K562 (cell line): ENCODE results near the gene INSR.

Source experiments
- PHF8 ChIP-seq: fragments of 200-600 bp; sonication (generic); IDR thresholded peaks from 2 replicates; pipeline ENCODE4 v1.6.1; 2012; ENCODE audit warnings: mixed run types, mild to moderate bottlenecking, inconsistent platforms, low read length, moderate library complexity, borderline replicate concordance
- SREBF2 ChIP-seq: sonication (generic); formaldehyde crosslinking; IDR thresholded peaks from 2 replicates; pipeline ENCODE4 v1.4.0; 2020; ENCODE audit warnings: mild to moderate bottlenecking, missing genetic modification reagents

DNA sequence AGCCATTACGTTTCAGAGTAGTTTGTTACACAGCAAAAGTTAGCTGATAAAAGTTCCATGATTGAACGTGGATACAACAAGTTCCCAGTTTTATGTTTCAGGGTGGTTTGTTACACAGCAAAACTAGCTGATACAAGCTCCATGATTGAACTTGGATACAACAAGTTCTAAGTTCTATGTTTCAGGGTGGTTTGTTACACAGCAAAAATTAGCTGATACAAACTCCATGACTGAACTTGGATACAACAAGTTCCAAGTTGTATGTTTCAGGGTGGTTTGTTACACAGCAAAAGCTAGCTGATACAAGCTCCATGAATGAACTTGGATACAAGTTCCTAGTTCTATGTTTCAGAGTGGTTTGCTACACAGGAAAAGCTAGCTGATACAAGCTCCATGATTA is 47.6 kb downstream of the INSR start:
- TF ChIP-seq PHF8 = no peak
- TF ChIP-seq SREBF2 = no peak
